ENCODE results near the gene KCTD5.
A peak's percentile ranks its signal among the peaks of the same experiment; 100 is the strongest.

DNA sequence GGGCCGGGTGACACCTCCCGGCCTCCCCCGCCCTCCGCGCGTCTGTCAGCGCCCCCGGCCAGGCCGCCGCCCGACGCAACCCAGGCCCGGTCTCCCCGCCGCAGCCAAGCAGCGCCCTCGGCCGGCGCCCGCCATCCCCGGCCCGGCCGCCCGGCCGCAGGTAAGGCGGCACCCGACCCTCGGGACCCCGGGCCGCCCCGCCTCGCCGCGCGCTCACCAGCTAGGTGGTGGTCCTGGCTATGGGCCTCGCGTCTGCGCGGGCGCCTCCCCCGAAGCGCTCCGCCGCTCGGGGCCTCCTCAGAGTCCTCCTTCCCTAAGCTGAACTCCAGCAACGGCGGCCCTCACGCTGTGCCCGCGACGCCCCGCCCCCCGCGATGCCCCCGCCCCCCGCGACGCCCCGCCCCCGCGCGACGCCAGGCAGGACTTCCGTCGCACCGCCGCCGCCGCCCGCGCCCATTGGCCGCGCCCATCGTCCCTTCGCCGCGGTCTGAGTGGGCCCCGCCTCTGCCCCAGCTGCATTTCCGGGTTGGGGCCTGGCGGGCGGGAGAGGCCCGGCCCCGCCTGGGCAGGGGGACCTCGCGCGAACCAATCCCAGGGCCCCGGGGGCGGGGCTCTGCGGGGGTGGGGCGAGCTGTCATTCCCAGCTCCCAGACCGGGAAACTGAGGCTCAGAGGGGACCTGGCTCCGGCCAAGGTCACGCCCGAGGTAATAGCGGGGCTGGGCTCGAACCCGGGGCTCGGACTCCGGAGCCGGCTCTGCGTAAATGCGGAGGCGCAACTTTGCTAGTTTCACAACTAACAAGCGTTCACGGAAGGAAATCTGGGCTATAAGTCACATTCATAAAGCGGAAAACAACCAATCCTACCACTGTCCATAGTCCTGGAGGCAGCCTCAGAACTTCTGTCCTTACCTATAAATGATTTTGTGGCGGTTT, 9.0 kb upstream of the KCTD5 start:
- TF ChIP-seq, protein P1, sequence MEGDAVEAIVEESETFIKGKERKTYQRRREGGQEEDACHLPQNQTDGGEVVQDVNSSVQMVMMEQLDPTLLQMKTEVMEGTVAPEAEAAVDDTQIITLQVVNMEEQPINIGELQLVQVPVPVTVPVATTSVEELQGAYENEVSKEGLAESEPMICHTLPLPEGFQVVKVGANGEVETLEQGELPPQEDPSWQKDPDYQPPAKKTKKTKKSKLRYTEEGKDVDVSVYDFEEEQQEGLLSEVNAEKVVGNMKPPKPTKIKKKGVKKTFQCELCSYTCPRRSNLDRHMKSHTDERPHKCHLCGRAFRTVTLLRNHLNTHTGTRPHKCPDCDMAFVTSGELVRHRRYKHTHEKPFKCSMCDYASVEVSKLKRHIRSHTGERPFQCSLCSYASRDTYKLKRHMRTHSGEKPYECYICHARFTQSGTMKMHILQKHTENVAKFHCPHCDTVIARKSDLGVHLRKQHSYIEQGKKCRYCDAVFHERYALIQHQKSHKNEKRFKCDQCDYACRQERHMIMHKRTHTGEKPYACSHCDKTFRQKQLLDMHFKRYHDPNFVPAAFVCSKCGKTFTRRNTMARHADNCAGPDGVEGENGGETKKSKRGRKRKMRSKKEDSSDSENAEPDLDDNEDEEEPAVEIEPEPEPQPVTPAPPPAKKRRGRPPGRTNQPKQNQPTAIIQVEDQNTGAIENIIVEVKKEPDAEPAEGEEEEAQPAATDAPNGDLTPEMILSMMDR (IDR thresholded peaks at IDR 0.05): no peak
- peak; percentile 58 to 84 (median 71) for TF ChIP-seq POLR2AphosphoS5 (IDR thresholded peaks at IDR 0.05)

All from sigmoid colon (tissue), 4 donors.